ENCODE data around the gene ARRDC1. TPM values are rescaled to one million over a fixed set of nuclear protein-coding genes. Genes with fewer than 3 reads are reported as not detected.

ARRDC1 gene
- total and polyA plus RNA-seq, 8 donors: 26.2 to 77.3 (median 32.6) TPM

DNA sequence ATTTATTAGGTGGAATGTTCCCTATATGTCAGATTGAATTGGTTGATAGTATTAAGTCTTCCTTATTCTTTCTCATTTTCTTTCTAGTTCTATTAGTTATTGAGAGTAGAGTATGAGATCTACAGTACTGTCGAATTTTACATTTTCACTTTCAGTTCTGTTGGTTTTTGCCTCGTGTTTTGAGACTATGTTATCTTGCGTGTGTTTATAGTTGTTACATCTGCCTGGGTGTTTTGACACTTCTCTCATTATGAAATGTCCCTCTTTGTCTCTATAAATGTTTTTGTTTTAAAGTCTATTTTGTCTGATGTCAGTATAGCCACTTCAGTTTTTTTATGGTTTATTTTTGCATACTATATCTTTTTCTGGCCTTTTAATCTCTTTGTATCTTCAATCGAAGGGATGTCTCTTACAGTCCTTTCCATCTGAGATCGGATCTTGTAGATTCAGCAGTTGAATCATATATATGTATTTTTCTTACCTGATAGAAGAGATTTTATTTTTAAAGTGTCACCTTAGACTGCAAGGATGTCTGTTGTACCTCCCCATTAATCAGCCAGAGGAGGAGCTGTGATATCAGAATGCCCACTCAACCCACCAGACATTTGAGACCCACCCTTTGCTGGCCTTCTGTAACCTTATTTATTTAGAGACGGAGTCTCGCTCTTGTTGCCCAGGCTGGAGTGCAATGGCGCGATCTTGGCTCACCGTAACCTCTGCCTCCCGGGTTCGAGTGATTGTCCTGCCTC lies 34.0 kb downstream of the ARRDC1 start:
- ATAC-seq: peak; percentile 44
- Histone ChIP-seq H3K9me3 (no peaks in the 10 kb centered on the region), H3K4me3 (no peak overlapping the region), H3K36me3 (peaks cover 0 to 15% of the 10 kb centered on the region in 2 donors), H3K27me3 (no peaks in the 10 kb centered on the region), H3K4me1 (peaks cover 0 to 35% of the 10 kb centered on the region in 2 donors), H3K27ac (peak overlapping the region in 1 of 2 donors; percentile 46)
- TF ChIP-seq, protein P1, sequence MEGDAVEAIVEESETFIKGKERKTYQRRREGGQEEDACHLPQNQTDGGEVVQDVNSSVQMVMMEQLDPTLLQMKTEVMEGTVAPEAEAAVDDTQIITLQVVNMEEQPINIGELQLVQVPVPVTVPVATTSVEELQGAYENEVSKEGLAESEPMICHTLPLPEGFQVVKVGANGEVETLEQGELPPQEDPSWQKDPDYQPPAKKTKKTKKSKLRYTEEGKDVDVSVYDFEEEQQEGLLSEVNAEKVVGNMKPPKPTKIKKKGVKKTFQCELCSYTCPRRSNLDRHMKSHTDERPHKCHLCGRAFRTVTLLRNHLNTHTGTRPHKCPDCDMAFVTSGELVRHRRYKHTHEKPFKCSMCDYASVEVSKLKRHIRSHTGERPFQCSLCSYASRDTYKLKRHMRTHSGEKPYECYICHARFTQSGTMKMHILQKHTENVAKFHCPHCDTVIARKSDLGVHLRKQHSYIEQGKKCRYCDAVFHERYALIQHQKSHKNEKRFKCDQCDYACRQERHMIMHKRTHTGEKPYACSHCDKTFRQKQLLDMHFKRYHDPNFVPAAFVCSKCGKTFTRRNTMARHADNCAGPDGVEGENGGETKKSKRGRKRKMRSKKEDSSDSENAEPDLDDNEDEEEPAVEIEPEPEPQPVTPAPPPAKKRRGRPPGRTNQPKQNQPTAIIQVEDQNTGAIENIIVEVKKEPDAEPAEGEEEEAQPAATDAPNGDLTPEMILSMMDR (IDR thresholded peaks at IDR 0.05): no peak
- peak in 1 of 4 donors; percentile 19 for DNase-seq
- intact Hi-C loops (cut with DNase I): no loop called here

DNA sequence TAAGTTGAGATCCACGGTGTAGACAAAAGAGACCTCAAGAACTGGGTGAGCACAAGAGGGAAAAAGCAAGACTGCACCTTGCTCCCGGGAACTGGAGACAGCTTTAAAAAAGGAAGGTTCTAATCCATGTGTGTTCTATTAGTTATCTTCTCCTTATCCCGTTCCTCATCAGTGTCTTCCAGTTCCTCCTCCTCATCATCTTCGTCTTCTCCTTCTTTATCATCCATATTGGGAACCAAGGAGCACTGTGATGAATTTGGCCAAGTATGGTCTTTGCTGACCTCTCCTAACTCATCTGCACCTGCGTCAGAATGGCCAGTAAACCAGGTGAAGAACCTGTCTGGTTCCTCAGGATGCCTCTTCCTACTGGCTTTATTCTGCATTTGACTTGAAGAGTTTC lies 35.4 kb downstream of the ARRDC1 start:
- Histone ChIP-seq H3K4me1 (peaks cover 0 to 33% of the 10 kb centered on the region in 2 donors), H3K27ac (no peak overlapping the region), H3K36me3 (peaks cover 0 to 20% of the 10 kb centered on the region in 2 donors), H3K4me3 (no peak overlapping the region), H3K27me3 (no peaks in the 10 kb centered on the region), H3K9me3 (no peaks in the 10 kb centered on the region)
- TF ChIP-seq, protein P1 (IDR thresholded peaks at IDR 0.05): no peak
- no peak for ATAC-seq
- intact Hi-C loops (cut with DNase I): no loop called here
- no peak for DNase-seq

DNA sequence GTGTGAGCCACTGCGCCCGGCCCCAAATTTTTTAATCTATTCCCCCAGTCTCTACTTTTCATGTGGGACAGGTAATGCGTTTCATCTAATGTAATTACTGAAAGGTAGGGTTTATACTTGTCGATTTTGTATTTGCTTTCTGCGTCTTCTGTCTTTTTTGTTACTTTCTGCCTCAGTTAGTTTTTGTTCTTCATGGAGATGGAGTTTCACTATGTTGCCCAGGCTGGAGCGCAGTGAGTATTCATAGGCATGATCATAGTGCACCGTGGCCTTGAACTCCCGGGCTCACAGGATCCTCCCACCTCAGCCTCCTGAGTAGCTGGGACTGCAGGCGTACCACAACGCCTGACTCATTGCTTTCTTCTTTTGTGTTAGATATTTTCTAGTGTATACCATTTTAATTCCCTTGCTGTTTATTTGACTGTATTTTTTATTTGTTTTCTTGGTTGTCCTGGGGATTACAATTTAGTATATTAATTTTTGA lies 36.7 kb downstream of the ARRDC1 start:
- Histone ChIP-seq H3K36me3 (peaks cover 0 to 20% of the 10 kb centered on the region in 2 donors), H3K9me3 (no peaks in the 10 kb centered on the region), H3K27ac (no peak overlapping the region), H3K4me3 (no peak overlapping the region), H3K27me3 (no peaks in the 10 kb centered on the region), H3K4me1 (peaks cover 0 to 45% of the 10 kb centered on the region in 2 donors)
- no peak for ATAC-seq
- intact Hi-C loops (cut with DNase I): no loop called here
- no peak for DNase-seq
- TF ChIP-seq, protein P1 (IDR thresholded peaks at IDR 0.05): no peak

DNA sequence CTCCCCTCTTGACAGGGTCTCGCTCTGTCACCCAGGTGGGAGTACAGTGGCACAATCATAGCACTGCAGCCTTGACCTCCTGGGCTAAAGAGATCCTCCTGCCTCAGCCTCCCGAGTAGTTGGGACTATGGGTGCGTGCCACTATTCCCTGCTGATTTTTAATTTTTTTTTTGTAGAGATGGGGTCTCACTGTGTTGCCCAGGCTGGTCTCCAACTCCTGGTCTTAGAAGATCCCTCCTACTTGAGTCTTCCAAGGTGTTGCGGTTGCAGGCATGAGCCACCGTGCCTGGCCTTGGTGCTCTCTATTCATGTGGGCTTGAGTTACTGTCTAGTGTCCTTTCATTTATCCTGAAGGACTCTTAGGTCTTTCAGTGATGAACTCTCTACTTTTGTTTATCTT lies 37.4 kb downstream of the ARRDC1 start:
- ATAC-seq: no peak

DNA sequence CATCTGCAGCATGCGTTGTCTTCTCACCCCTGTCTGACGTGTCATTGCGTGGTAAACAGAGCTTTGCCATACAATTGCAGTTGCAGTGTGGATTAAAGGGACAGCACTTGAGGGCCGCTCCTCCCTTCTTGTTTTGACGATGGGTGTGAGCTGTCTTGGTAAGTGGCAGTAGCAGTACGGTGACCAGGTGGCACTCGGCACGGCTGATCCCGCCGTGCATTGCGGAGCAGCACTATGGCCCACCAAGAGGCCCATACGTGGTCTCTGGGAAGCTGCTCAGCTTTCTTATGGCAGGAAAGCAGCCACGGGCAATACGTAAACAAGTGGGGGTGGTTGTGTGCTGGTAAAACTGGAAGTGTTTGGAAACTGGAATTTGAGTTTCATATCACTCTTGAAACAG lies 38.4 kb downstream of the ARRDC1 start:
- H3K27ac ChIP-seq: no peak overlapping the region
- peaks cover 0 to 41% of the 10 kb centered on the region in 2 donors for H3K4me1 ChIP-seq
- no peak overlapping the region for H3K4me3 ChIP-seq
- DNase-seq: no peak
- intact Hi-C loops (cut with DNase I): no loop called here
- no peak for ATAC-seq
- no peaks in the 10 kb centered on the region for H3K9me3 ChIP-seq
- TF ChIP-seq, protein P1 (IDR thresholded peaks at IDR 0.05): no peak
- H3K36me3 ChIP-seq: peaks cover 0 to 20% of the 10 kb centered on the region in 2 donors
- no peaks in the 10 kb centered on the region for H3K27me3 ChIP-seq

More for the DNA sequence above, 37.4 kb downstream of the ARRDC1 start:
- H3K27ac ChIP-seq: no peak overlapping the region
- TF ChIP-seq, protein P1 (IDR thresholded peaks at IDR 0.05): no peak
- peaks cover 0 to 20% of the 10 kb centered on the region in 2 donors for H3K36me3 ChIP-seq
- H3K9me3 ChIP-seq: no peaks in the 10 kb centered on the region
- H3K4me1 ChIP-seq: peaks cover 0 to 50% of the 10 kb centered on the region in 2 donors
- intact Hi-C loops (cut with DNase I): no loop called here
- H3K4me3 ChIP-seq: no peak overlapping the region
- no peak for DNase-seq
- no peaks in the 10 kb centered on the region for H3K27me3 ChIP-seq

All from left lung (tissue), 10 donors.